Peyer's patch (tissue), 4 donors: ENCODE data around the gene ZCCHC14.

Experiments used
- POLR2A ChIP-seq, 2 donors: fragments of 450-650 bp; IDR thresholded peaks; one replicate each; pipeline ENCODE4 v1.5.1; 2017; ENCODE audit warnings: antibody characterized with exemption in 2 of 2, mild to moderate bottlenecking in 2 of 2, moderate library complexity in 2 of 2
- TF ChIP-seq, protein P1 (sequence below), 6 experiments: fragments of 450-650 bp in 4 of 6; fragments of 200-600 bp in 2 of 6; sonication (generic) in 1 of 6; IDR thresholded peaks; one replicate each; pipeline ENCODE4 v1.5.1; 2017 to 2019; ENCODE audit warnings: antibody characterized with exemption in 6 of 6, mild to moderate bottlenecking in 3 of 6, moderate library complexity in 1 of 6

DNA sequence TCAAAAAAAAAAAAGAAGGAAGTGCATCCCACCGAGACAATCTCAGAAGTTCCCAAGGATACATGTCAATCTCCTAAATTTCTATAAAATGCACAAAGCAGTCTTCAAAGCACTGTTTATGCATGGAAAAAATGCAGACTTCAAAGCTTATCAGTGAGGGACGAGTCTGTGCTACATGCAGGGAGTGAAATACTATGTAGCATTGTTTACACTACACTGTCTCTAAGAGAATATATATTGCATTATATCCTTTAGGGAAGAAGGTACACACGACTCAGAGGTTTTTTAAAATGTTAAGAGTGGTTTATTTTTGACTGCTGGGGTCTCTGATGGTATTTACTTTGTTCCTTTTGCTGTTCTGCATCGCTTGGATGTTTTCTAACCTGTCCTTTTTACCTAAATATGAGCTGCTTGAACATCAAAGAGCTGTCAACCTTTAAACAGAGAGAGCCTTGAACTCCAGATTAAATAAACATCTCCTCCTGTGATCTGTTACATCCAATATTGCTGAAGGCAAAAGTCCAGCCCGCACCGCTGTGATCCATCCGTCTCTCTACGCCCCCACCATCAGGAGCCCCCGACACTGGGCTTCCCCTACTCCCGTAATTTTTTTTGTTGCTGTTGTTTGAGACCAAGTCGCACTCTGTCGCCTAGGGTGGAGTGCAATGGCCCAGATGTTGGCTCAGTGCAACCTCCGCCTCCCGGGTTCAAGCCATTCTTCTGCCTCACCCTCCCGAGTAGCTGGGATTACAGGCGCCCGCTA is 110.6 kb downstream of the ZCCHC14 start:
- TF ChIP-seq, protein P1, sequence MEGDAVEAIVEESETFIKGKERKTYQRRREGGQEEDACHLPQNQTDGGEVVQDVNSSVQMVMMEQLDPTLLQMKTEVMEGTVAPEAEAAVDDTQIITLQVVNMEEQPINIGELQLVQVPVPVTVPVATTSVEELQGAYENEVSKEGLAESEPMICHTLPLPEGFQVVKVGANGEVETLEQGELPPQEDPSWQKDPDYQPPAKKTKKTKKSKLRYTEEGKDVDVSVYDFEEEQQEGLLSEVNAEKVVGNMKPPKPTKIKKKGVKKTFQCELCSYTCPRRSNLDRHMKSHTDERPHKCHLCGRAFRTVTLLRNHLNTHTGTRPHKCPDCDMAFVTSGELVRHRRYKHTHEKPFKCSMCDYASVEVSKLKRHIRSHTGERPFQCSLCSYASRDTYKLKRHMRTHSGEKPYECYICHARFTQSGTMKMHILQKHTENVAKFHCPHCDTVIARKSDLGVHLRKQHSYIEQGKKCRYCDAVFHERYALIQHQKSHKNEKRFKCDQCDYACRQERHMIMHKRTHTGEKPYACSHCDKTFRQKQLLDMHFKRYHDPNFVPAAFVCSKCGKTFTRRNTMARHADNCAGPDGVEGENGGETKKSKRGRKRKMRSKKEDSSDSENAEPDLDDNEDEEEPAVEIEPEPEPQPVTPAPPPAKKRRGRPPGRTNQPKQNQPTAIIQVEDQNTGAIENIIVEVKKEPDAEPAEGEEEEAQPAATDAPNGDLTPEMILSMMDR (IDR thresholded peaks at IDR 0.05) = no peak
- TF ChIP-seq POLR2A (IDR thresholded peaks at IDR 0.05) = no peak
